Prostate gland (tissue), 2 donors: ENCODE data around the gene UMODL1. TPM values are rescaled to one million over a fixed set of nuclear protein-coding genes. Genes with fewer than 3 reads are reported as not detected.

Experiments
- DNase-seq: peaks from one replicate; pipeline ENCODE4 v3.0.0-alpha.2; 2019; ENCODE audit warnings: low spot score
- H3K27ac ChIP-seq, 2 donors: fragments of 200-600 bp; sonication (generic); 2 replicates each; pipeline ENCODE4 v1.5.1; 2017 to 2019
- H3K27me3 ChIP-seq: fragments of 200-600 bp; sonication (generic); replicated peaks from 2 replicates; pipeline ENCODE4 v1.5.1; 2019; ENCODE audit not compliant: insufficient read depth
- H3K36me3 ChIP-seq, 2 donors: fragments of 200-600 bp; sonication (generic); 1 replicate in 1 of 2; 2 replicates in 1 of 2; pipeline versions ENCODE4 v1.5.1 to v1.8.1; 2017 to 2019
- H3K4me1 ChIP-seq: fragments of 200-600 bp; sonication (generic); replicated peaks from 2 replicates; pipeline ENCODE4 v1.5.1; 2019
- H3K4me3 ChIP-seq, 2 donors: fragments of 200-600 bp; sonication (generic); 2 replicates each; pipeline ENCODE4 v1.5.1; 2017 to 2019
- H3K9me3 ChIP-seq: fragments of 200-600 bp; sonication (generic); 2 replicates; pipeline ENCODE4 v1.5.1; 2017
- CTCF ChIP-seq, 4 experiments: fragments of 200-600 bp in 2 of 4; fragments of 450-650 bp in 2 of 4; sonication (generic) in 2 of 4; IDR thresholded peaks; 1 replicate in 3 of 4; 2 replicates in 1 of 4; pipeline ENCODE4 v1.5.1; 2016 to 2019; ENCODE audit warnings: antibody characterized with exemption in 4 of 4, mild to moderate bottlenecking in 2 of 4, moderate library complexity in 2 of 4
- POLR2A ChIP-seq: fragments of 450-650 bp; IDR thresholded peaks from one replicate; pipeline ENCODE4 v1.6.1; 2016; ENCODE audit warnings: antibody characterized with exemption, mild to moderate bottlenecking
- POLR2AphosphoS5 ChIP-seq: sonication (generic); formaldehyde crosslinking; IDR thresholded peaks from one replicate; pipeline ENCODE4 v1.6.1; 2017; ENCODE audit warnings: antibody characterized with exemption
- WGBS: methylation state at CpG from one replicate; pipeline ENCODE4 v1.1.5; 2018; 5-methylcytosine and 5-hydroxymethylcytosine counted together
- intact Hi-C: fragments of 100-400 bp; cut with DNase I; formaldehyde crosslinking; loops from one replicate; pipeline ENCODE4 v1.14.2; 2022
- total RNA-seq, 2 donors: library from RNA; depleted of rRNA; stranded (reverse); fragments of >200 nt; gene quantifications; one replicate each; pipeline ENCODE4 v1.1.0, GENCODE V29; 2016

UMODL1 gene
- total RNA-seq, 2 donors from 2014 or later: 0.14 to 0.57 TPM

GRCh38 chr21:42094811-42095210, 23.7 kb downstream of the UMODL1 start:
- no peak for DNase-seq
- Histone ChIP-seq H3K4me1 (no peaks in the 10 kb centered on the region), H3K4me3 (no peak overlapping the region), H3K9me3 (no peaks in the 10 kb centered on the region), H3K36me3 (no peaks in the 10 kb centered on the region), H3K27me3 (no peaks in the 10 kb centered on the region), H3K27ac (peak overlapping the region in 1 of 2 donors; percentile 44)
- no peak for TF ChIP-seq POLR2A
- no peak for TF ChIP-seq POLR2AphosphoS5
- 98% methylated on average over 6 of the region's 6 CpGs for WGBS
- intact Hi-C loops: no loop called here

GRCh38 chr21:42095581-42095980, 24.5 kb downstream of the UMODL1 start:
- H3K4me3 ChIP-seq: no peak overlapping the region

GRCh38 chr21:42096566-42096965, 25.4 kb downstream of the UMODL1 start:
- H3K4me3 ChIP-seq: no peak overlapping the region
- H3K9me3 ChIP-seq: no peaks in the 10 kb centered on the region
- no peaks in the 10 kb centered on the region for H3K36me3 ChIP-seq
- H3K27ac ChIP-seq: no peak overlapping the region
- DNase-seq: no peak
- TF ChIP-seq CTCF (IDR thresholded peaks at IDR 0.05): no peak
- no peak for TF ChIP-seq POLR2A
- TF ChIP-seq POLR2AphosphoS5: no peak
- no peaks in the 10 kb centered on the region for H3K27me3 ChIP-seq
- 78% methylated on average over 10 of the region's 10 CpGs for WGBS
- no peaks in the 10 kb centered on the region for H3K4me1 ChIP-seq
- intact Hi-C loops: no loop called here

More at GRCh38 chr21:42095581-42095980, 24.5 kb downstream of the UMODL1 start:
- DNase-seq: no peak
- no peaks in the 10 kb centered on the region for H3K27me3 ChIP-seq
- TF ChIP-seq POLR2A: no peak
- no peak for TF ChIP-seq CTCF (IDR thresholded peaks at IDR 0.05)
- TF ChIP-seq POLR2AphosphoS5: no peak
- intact Hi-C loops: no loop called here
- H3K36me3 ChIP-seq: no peaks in the 10 kb centered on the region
- H3K4me1 ChIP-seq: no peaks in the 10 kb centered on the region
- WGBS: 92% methylated on average over 2 of the region's 2 CpGs
- no peak overlapping the region for H3K27ac ChIP-seq
- H3K9me3 ChIP-seq: no peaks in the 10 kb centered on the region

GRCh38 chr21:42097274-42097673, 26.2 kb downstream of the UMODL1 start:
- no peak overlapping the region for H3K4me3 ChIP-seq
- H3K36me3 ChIP-seq: no peaks in the 10 kb centered on the region
- H3K27ac ChIP-seq: peak overlapping the region in 1 of 2 donors; percentile 66
- TF ChIP-seq POLR2AphosphoS5 (no peak), POLR2A (no peak)
- intact Hi-C loops: no loop called here
- H3K27me3 ChIP-seq: no peaks in the 10 kb centered on the region
- 91% methylated on average over 3 of the region's 3 CpGs for WGBS
- H3K9me3 ChIP-seq: no peaks in the 10 kb centered on the region
- DNase-seq: no peak
- no peaks in the 10 kb centered on the region for H3K4me1 ChIP-seq

- Histone ChIP-seq H3K9me3 (no peaks in the 10 kb centered on the region), H3K4me3 (no peak overlapping the region), H3K4me1 (no peaks in the 10 kb centered on the region), H3K36me3 (no peaks in the 10 kb centered on the region), H3K27me3 (no peaks in the 10 kb centered on the region), H3K27ac (peak overlapping the region; percentile 39 to 66)
- peak; percentile 79 for DNase-seq
- intact Hi-C loops: no loop called here
- no peak for TF ChIP-seq POLR2A
- TF ChIP-seq POLR2AphosphoS5: peak; percentile 93
- 27% methylated on average over 8 of the region's 8 CpGs for WGBS
These were observed 26.8 kb downstream of the UMODL1 start for GRCh38 chr21:42097860-42098454.

GRCh38 chr21:42098957-42099505, 27.9 kb downstream of the UMODL1 start:
- DNase-seq: no peak
- TF ChIP-seq CTCF (IDR thresholded peaks at IDR 0.05): no peak
- no peak for TF ChIP-seq POLR2A
- no peak for TF ChIP-seq POLR2AphosphoS5
- Histone ChIP-seq H3K9me3 (no peaks in the 10 kb centered on the region), H3K4me3 (no peak overlapping the region), H3K27me3 (no peaks in the 10 kb centered on the region), H3K36me3 (no peaks in the 10 kb centered on the region), H3K27ac (no peak overlapping the region), H3K4me1 (no peaks in the 10 kb centered on the region)
- WGBS: 91% methylated on average over 21 of the region's 21 CpGs
- intact Hi-C loops: no loop called here
